Measurements from ENCODE around the gene CCDC15.
"Not testable (repeated sequence)": the region's sequence is repeated elsewhere in the genome, so short reads cannot be mapped to it uniquely, and the experiment has no call there.

The CCDC15 gene

DNA sequence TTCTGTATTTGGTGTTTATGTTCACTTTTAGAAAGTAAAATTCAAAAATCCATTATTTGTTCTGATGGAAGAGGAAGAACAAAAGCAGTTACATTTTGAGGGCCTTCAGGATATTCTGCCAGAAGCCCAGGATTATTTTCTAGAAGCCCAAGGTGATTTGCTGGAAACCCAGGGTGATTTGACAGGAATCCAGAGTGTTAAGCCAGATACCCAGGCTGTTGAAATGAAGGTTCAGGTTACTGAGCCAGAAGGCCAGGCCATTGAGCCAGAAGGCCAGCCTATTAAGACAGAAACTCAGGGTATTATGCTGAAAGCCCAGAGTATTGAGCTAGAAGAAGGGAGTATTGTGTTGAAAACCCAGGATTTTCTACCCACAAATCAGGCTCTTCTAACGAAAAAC lies 33.1 kb downstream of the CCDC15 start:
- no peak for DNase-seq (ENCODE audit: low read depth in 1 of 2, low spot score in 1 of 2)

DNA sequence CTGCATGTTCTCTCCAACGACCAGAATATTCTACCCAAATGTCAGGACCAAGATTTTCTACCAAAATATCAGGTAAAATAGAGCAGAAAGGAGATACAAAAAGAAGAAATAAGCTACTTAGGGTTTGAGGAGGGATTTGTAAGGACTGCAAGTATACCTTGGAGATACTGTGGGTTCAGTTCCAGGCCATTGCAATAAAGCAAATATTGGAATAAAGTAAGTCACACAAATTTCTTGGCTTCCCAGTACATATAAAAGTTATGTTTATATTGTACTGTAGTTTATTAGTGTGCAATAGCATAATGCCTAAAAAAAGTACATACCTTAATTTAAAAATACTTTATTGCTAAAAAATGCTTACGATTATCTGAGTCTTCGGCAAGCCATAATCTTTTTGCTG lies 34.1 kb downstream of the CCDC15 start:
- DNase-seq (ENCODE audit: low read depth in 1 of 2, low spot score in 1 of 2): no peak

DNA sequence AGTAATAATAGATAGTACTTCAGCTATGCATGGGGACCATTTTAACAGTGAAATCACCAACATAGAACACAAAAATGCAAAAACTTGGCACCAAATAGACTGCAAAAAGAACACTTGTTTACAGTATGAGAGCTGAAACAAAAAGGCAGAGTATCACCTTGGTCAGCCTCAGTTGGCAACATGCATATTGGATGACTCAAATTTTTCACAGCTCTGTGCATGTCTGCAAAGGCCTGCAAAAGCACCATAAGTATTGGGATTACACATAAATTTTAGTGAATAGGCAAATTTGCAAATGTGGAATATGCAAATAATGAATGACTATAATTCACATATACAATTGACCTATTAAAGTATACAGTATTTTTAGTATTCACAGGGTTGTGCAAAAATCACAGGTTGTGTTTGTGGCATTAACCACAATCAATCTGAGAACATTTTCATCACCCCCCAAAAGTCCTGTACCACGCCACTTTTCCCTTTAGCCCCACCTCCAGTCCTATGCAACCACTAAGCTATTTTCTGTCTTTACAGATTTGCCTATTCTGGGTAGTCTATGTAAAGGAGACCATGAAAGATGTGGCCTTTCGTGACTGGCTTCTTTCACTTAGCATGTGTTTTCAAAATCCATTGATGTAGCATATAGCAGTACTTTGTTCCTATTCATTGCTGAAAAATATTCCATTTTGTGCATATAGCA lies 47.2 kb downstream of the CCDC15 start:
- no peak for DNase-seq (ENCODE audit: low read depth in 1 of 2, low spot score in 1 of 2)

DNA sequence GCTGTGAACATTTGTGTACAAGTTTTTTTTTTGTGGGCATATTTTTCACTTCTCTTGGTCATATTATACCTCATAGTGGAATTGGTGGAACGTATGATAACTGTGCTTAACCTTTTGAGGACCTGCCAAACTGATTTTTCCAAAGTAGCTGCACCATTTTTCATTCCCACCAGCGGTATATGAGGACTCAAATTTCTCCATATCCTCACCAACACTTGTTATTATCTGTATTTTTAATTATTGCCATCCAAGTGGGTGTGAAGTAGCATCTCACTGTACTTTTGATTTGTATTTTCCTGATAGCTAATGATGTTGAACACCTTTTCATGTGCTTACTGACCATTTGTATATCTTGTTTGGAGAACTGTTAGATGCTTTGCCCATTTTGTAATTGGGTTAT lies 47.8 kb downstream of the CCDC15 start:
- no peak for DNase-seq (ENCODE audit: low read depth in 1 of 2, low spot score in 1 of 2)

DNA sequence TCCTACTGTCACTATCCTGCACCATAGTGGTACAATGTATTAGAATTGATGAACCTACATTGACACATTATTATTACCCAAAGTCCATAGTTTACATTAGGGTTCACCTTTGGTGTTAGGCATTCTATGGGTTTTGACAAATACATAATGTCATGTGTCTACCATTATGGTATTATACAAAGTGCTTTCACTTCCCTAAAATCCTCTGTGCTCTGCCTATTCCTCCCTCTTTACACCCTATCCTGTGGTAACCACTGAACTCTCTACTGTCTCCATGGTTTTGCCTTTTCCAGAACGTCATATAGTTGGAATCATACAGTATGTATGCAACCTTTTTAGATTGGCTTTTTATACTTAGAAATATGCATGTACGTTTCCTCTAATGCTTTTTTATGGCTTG lies 51.5 kb downstream of the CCDC15 start:
- DNase-seq (ENCODE audit: low read depth in 1 of 2, low spot score in 1 of 2): no peak

DNA sequence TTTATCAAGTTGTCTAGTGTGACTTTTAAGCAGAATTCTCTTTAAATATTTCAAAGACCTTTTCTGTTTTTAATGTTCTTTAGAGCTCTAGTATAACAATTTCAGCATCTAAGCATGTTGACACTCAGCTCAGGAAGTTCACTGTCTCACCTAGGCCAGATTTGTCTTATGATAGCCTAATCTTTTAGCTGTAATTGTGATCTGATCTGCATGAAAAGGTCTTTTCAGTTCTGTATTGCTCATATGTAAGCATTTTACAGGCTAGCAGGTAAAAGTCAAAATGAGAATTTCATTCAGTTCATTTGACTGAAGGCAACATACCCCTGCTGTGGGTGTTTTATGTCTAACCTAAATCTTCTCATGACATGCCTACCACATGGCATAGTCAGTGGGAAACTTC lies 62.4 kb downstream of the CCDC15 start:
- DNase-seq (ENCODE audit: low read depth in 1 of 2, low spot score in 1 of 2): no peak

DNA sequence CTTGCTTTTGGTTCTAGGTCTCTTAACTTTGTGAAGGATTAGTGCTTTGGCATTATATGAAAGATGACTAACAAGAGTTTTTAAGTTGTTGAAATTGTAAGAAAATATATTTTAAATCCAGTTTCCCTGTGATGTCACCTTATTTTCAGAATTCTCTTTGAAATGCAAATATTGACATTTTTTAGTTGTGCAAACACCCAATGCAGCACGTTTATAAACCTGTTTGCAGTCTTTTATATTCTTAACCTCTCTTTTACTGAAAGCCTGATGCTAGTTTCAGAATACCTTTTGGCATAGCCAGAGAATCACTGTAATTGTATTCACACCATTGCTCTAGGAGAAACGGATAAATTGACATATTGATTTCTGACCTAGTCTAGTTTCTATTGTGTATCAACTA lies 66.3 kb downstream of the CCDC15 start:
- no peak for DNase-seq (ENCODE audit: low read depth in 1 of 2, low spot score in 1 of 2)

DNA sequence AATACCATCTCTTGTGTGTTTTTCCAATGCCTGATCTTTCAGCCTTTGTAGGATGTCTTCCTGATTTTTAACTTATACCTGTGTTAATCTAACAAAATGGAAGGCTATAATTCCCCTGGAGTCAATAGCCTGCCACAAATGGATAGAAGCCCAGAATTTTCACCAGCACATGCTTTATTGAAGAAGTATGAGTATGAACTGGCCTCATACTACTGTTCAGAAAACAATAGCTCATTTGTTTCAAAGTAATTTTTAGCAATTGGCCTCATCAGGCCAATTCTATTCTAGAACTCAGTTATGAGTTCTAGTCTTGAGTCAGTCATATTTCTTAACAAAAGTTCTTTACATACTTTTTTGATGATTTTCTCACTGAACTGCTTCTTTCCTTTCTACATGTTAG lies 68.5 kb downstream of the CCDC15 start:
- no peak for DNase-seq (ENCODE audit: low read depth in 1 of 2, low spot score in 1 of 2)

DNA sequence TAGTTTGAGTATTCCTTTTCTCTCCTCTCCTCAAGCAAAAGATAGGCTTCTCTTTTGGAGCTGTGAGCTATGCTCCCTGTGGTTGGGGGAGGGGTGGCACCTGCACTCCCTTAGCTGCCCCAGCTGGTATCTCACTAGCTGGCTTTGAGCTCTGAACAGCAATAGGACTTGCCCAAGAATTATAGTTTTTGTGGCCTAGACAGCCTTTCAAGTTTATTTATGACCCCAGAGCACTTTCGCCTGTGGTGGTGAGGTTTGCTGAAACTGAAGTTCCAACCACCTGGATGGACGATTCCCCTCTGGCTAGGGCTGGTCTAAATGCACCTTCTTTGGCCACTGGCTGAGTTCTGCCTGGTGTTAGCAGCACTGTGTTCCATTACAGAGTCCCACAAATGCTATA lies 72.0 kb downstream of the CCDC15 start:
- DNase-seq (ENCODE audit: low read depth in 1 of 2, low spot score in 1 of 2): no peak

DNA sequence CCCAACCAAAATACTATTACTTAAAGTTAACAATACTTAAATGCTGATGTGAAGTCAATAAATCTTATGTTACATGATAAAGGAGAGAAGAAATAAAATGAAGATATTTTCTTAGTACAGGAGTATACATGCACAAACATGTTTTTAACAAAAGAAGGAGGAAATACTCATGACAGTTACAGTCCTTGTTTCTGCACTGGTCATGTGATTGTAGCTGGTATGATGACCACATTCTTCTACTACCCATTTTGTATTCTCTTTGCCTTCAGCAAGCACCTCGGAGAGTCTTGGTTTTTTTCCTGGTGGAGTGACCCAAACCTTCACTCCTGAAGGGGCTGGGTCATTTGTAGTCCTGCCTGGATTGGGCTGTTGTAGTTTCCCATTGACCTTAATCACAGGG lies 75.4 kb downstream of the CCDC15 start:
- not testable (repeated sequence) for DNase-seq (ENCODE audit: low read depth in 1 of 2, low spot score in 1 of 2)

DNA sequence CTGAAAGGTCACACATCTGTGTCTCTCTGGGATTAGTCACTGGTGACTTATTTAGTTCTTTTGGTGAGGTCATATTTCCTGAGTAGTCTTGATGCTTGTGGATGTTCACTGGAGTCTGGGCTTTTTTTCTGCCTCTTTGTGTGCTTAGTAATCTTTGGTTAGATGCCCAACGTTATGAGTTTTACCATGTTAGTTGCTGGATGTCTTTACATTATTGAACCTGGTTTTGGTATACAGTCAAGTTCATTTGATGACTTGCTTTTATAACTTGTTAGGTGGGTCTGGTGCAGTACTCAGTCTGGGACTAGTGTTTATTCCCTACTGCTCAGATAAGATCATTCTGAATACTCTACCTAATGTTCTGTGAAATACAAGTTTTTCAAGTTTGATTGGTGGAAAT lies 82.9 kb downstream of the CCDC15 start:
- no peak for DNase-seq (ENCODE audit: low read depth in 1 of 2, low spot score in 1 of 2)

DNA sequence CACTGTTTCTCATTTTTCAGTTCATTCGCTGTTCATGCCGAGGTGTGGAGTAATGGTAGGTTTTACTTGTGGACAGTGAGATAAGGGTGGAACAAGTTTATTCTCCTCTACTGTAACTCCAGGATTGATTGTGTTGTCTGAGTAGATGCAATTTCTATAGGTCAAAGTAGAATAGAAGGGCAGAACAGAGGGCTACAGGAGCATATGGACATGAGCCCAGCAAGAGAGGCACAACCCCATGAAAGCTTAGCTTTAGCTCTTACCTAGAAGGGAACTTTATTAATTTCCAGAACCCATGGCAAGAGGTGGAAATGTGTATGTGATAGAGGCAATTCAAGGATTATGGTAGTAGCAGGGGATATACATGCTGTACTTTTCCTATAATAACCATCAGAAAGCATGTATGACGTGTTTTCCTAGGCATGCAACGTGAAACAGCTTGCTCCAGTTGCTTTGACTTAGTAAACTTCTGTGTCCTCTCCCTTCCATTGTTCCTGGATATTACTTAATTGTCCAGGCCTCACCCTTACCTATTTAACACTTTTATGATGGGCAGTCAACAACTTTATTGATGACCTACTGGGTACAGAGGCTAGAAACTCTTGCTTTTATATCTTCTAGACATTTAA lies 95.3 kb downstream of the CCDC15 start:
- no peak for DNase-seq (ENCODE audit: low read depth in 1 of 2, low spot score in 1 of 2)

DNA sequence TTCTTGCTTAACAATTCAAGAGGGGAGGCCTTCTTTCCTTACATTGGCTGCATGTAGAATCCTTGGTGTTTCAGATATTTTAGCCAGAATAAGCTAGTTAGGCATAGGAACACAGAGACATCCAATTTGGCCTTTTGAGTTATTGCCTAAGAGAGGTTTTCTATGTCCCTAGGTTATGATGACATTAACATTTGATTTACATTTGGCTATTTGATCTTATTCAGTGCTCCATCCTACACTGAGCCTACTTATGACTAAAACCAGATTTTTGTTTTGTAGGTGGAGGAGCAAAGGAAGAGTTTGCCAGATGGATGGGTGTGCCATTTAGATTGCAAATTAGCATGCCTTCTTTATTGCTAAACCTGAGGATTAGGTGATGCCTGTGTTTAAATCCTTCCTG lies 98.0 kb downstream of the CCDC15 start:
- DNase-seq (ENCODE audit: low read depth in 1 of 2, low spot score in 1 of 2): no peak

DNA sequence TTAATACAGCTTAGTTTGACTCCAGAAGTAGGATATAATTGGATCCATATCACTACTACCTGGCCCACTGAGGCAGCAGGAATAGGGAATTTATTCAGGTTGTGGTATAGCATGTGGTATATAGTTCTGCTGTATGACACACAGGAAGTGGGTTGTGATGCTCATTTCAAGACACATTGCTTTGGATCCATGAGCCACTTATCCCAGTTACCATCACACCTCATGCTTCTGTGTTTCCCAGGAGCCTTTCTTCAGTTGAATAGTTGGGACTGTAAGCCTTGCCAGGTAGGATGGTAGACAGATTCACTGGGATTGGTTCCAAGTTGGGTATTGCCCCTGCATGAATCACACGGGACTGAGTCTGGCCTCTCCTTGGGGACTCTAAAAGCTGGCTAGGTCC lies 99.2 kb downstream of the CCDC15 start:
- no peak for DNase-seq (ENCODE audit: low read depth in 1 of 2, low spot score in 1 of 2)

DNA sequence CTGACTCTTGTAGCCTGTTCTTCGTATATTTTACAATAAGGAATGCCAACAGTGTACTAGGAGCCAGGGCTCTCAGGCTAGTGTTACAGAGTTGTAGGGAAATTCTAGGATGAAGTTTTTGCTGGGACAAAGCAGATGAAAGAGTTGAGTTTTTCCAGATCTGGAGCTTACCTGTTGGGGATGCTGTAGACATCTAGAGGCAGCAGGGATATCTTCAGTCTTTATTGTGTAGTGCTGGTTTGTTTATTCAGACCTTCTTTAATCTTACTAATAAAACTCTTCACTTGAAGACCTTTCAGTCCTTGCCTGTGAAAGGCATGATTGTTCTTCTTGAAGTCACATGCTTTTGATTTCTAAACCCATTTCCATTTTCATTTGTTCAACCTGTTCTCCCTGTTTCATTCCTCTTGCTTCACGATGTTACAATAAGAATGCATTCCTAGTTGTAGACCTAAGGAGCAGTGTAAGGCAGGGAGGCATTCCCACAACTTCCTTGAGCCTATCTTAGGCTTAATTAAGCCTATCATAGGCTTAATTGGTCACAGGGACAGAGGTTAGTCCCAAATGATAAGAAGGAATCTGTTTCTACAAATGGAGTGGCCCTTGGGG lies 101.2 kb downstream of the CCDC15 start:
- DNase-seq (ENCODE audit: low read depth in 1 of 2, low spot score in 1 of 2): no peak

DNA sequence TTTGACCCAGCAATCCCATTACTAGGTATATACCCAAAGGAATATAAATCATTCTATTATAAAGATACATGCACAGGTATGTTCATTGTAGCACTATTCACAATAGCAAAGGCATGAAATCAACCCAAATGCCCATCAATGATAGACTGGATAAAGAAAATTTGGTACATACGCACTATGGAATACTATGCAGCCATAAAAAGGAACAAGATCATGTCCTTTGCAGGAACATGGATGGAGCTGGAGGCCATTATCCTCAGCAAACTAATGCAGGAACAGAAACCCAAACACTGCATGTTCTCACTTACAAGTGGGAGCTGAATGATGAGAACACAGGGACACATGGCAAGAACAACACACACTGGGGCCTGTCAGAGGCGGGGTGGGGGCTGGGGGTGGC lies 102.1 kb downstream of the CCDC15 start:
- DNase-seq (ENCODE audit: low read depth in 1 of 2, low spot score in 1 of 2): not testable (repeated sequence)

DNA sequence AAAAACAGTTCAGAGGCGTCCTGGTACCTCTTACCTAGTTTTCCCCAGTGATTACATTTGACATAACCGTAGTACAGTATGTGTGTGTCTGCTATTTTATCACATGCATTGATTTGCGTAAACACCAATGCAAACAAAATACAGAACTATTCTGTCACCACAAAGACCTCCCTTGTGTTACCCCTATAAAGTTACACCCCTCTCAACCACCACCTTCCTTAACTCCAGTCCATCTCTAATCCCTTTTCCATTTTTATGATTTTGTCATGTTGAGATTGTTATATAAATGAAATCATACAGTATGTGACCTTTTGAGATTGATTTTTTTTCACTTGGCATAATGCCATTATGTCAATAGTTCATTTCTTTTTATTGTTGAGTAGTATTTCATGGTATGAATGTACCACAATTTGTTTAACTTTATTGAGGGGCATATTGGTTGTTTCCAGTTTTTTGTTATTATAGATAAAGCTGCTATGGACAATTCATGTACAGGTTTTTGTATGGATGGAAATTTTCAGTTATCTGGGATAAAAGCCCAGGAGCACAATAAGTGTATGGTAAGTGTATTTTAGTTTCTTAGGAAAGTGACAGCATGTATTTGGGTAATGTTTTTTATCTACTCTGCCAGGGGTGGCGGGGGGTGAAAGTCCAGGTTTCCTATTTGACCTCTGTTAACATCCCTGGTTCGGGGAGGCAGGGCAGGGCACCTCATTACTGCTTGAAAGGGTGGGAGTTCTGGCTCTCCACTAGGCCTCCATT lies 103.1 kb downstream of the CCDC15 start:
- no peak for DNase-seq (ENCODE audit: low read depth in 1 of 2, low spot score in 1 of 2)

DNA sequence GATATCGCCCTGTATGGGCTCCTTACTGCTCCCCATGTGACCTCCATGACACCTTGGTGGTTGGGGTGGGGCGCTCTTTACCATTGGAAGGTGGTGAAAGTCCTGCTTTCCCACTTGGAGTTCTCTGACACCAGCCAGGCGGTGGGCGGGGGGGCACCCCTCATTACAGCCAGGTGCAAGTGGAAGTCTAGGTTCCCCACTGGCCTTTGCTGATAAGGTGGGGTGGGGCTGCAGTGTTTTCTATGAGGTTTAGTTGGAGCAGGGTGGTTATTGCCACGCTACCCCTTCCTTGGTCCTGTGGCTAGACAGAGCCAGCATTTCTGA lies 103.7 kb downstream of the CCDC15 start:
- DNase-seq (ENCODE audit: low read depth in 1 of 2, low spot score in 1 of 2): no peak

DNA sequence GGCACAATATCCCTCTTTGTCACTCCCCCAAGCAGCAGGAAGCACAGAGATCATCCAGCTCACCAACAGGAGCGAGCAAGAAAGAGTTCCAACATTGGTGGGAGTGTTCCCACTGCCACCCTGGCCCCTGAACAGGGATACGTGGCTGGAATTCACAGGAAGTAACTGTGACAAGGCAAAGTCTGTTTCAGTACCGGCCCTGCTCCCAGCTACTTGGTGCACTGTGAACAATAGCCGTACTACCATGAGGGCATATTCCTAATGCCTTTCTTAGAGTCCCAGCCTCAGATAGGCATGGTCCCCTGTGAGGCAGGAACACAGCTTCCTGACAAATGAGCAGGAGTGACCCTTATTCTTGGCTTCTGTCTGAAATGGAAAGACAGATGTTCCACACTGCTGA lies 107.3 kb downstream of the CCDC15 start:
- DNase-seq (ENCODE audit: low read depth in 1 of 2, low spot score in 1 of 2): no peak

DNA sequence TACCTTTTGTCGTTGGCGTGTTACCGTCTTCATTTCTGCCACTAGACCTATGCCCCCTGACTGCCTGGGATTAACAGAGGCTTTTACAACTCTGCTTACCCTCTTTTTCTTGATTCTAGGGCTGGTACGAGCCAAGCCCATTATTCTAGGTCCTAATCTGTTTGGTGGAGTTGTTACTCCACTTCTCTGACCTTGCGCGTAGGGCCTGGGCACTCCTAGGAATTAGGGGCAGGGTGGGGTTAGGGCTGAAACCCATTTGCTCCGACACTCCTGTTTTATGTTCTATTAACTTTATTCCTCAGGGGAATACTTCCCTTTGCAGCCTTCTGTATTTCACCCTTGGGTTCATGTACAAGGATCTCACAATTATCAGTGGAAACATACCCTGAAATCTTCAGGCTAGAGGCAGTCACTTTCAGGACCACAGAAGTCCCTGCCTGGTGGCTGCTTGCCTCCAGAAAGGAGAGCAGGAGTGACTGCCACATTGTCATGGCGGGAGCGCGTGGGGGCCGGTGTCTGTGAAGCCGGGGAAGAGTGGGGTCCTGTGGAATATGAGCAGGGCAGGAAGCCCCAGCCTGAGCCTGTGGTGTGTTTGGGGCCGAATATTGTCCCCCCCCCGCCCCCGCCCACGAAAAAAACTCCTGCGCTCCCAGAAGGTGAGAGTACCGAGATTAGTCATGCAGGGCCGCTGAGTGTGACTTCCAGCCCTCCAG lies 108.4 kb downstream of the CCDC15 start:
- no peak for DNase-seq (ENCODE audit: low read depth in 1 of 2, low spot score in 1 of 2)

DNA sequence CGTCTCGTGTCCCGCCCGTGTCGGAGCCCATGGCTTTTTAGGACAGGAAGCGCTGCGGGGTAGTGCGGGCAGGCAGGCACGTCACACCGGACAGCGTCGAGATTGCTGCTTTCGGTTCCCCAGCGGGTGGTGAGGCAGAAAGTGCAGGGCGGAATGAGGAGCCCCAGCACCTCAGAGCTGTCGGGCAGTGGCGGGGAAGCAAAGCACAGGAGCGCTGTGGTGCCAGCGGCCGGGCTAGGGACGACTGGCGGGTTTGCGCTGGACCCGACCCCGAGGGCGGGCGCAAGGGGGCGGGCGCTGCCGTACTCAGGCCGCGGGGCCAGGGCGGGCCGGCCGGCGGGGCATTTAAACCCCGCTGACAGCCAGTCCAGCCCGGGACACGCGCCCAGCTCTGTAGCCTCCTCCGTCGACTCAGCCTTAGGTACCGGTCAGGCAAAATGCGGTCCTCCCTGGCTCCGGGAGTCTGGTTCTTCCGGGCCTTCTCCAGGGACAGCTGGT lies 109.0 kb downstream of the CCDC15 start, which contains the start of gene SLC37A2:
Gene SLC37A2, plus strand, starts transcription at position 375 of the 498 bp plus-strand sequence. Its CDS starts 63 bp downstream, at position 438.
- DNase-seq (ENCODE audit: low read depth in 1 of 2, low spot score in 1 of 2): no peak

All from activated CD4-positive, alpha-beta T cell treated with anti-CD3 and anti-CD28 coated beads, Interleukin-2, amount 50 U/mL, for 24 hours (primary cell).